ENCODE data around the gene NHLH1. TPM values are rescaled to one million over a fixed set of nuclear protein-coding genes. Genes with fewer than 3 reads are reported as not detected.

The NHLH1 gene
- total and polyA plus RNA-seq, 2 donors (not counting 1 experiment from before 2014, with no cell fraction given): 0.27 to 0.39 TPM

GRCh38 chr1:160357286-160358002 is 9.4 kb upstream of the NHLH1 start:
- intact Hi-C loops (cut with micrococcal nuclease): no loop called here
- Histone ChIP-seq H2AFZ (ENCODE audit: insufficient read depth, low read depth, low read length, poor library complexity, severe bottlenecking) (no peak overlapping the region), H3K27me3 (replicated peaks in 1 of 4; ENCODE audit: control extremely low read depth in 1 of 4, control insufficient read depth in 3 of 4, insufficient read depth in 4 of 4, low read length in 3 of 4) (no peaks in the 10 kb centered on the region), H3K9ac (ENCODE audit: low read length) (no peak overlapping the region), H3K27ac (ENCODE audit: low read length in 2 of 2) (no peak overlapping the region), H3K4me1 (ENCODE audit: control insufficient read depth in 2 of 2, insufficient read depth in 2 of 2, low read length in 2 of 2) (no peaks in the 10 kb centered on the region), H3K79me2 (ENCODE audit: control insufficient read depth, insufficient read depth, low read length) (no peaks in the 10 kb centered on the region), H3K36me3 (replicated peaks in 1 of 2; ENCODE audit: control extremely low read depth in 1 of 2, control insufficient read depth in 1 of 2, extremely low read depth in 1 of 2, insufficient read depth in 2 of 2, low read length in 1 of 2) (peaks cover 6 to 71% of the 10 kb centered on the region in 2 experiments), H4K20me1 (ENCODE audit: control insufficient read depth, insufficient read depth, low read length, poor library complexity, severe bottlenecking) (no peaks in the 10 kb centered on the region), H3K4me2 (replicated peaks; ENCODE audit: low read depth, low read length, poor library complexity, severe bottlenecking) (no peak overlapping the region), H3K4me3 (ENCODE audit: control extremely low read depth in 1 of 5, extremely low read depth in 1 of 5, insufficient read depth in 1 of 5, low read depth in 2 of 5, low read length in 4 of 5) (no peak overlapping the region), H3K9me3 (ENCODE audit: control extremely low read depth in 1 of 3, control insufficient read depth in 2 of 3, insufficient read depth in 1 of 3, low read length in 2 of 3) (no peaks in the 10 kb centered on the region)
- Mint-ChIP-seq H3K4me1 (no peaks in the 10 kb centered on the region), H3K27me3 (no peaks in the 10 kb centered on the region), H3K27ac (peak overlapping the region; percentile 7), H3K4me3 (no peak overlapping the region), H3K9me3 (ENCODE audit: insufficient read depth) (no peaks in the 10 kb centered on the region)
- CTCF ChIA-PET: interaction anchor here (0.9 to 2.3 kb wide), 3 partner anchors 10 to 19 kb away, joined by 3 to 15 read pairs (median 5); no protein-coding TSS in a partner anchor
- ATAC-seq (ENCODE audit: low read depth) (no peak), DNase-seq (no peak)
- POLR2A ChIA-PET: no interaction called here
- no peak for TF ChIP-seq EZH2 (IDR thresholded peaks at IDR 0.05; ENCODE audit: borderline replicate concordance, insufficient read depth, low read depth, low read length, poor library complexity, severe bottlenecking)
- TF ChIP-seq CTCF (IDR thresholded peaks at IDR 0.05): no peak
- WGBS (ENCODE audit: insufficient coverage): 100% methylated on average over 3 of the region's 7 CpGs

- CTCF ChIA-PET: interaction anchor here (0.6 to 2.3 kb wide), 4 partner anchors 16 to 268 kb away, joined by 3 to 15 read pairs (median 4); no protein-coding TSS in a partner anchor
- 98% methylated on average over 4 of the region's 4 CpGs for WGBS (ENCODE audit: insufficient coverage)
Measured at GRCh38 chr1:160358073-160358472, 8.8 kb upstream of the NHLH1 start.

More at GRCh38 chr1:160358073-160358472, 8.8 kb upstream of the NHLH1 start:
- ATAC-seq (ENCODE audit: low read depth) (no peak), DNase-seq (no peak)
- POLR2A ChIA-PET: no interaction called here
- H3K27me3 Mint-ChIP-seq: no peaks in the 10 kb centered on the region
- Histone ChIP-seq H4K20me1 (ENCODE audit: control insufficient read depth, insufficient read depth, low read length, poor library complexity, severe bottlenecking) (no peaks in the 10 kb centered on the region), H3K79me2 (ENCODE audit: control insufficient read depth, insufficient read depth, low read length) (no peaks in the 10 kb centered on the region), H3K4me1 (ENCODE audit: control insufficient read depth in 2 of 2, insufficient read depth in 2 of 2, low read length in 2 of 2) (no peaks in the 10 kb centered on the region), H3K27me3 (replicated peaks in 1 of 4; ENCODE audit: control extremely low read depth in 1 of 4, control insufficient read depth in 3 of 4, insufficient read depth in 4 of 4, low read length in 3 of 4) (no peaks in the 10 kb centered on the region), H3K9me3 (ENCODE audit: control extremely low read depth in 1 of 3, control insufficient read depth in 2 of 3, insufficient read depth in 1 of 3, low read length in 2 of 3) (no peaks in the 10 kb centered on the region), H3K36me3 (replicated peaks in 1 of 2; ENCODE audit: control extremely low read depth in 1 of 2, control insufficient read depth in 1 of 2, extremely low read depth in 1 of 2, insufficient read depth in 2 of 2, low read length in 1 of 2) (peaks cover 6 to 65% of the 10 kb centered on the region in 2 experiments), H3K4me2 (replicated peaks; ENCODE audit: low read depth, low read length, poor library complexity, severe bottlenecking) (no peak overlapping the region), H3K27ac (ENCODE audit: low read length in 2 of 2) (no peak overlapping the region), H3K9ac (ENCODE audit: low read length) (no peak overlapping the region), H3K4me3 (ENCODE audit: control extremely low read depth in 1 of 5, extremely low read depth in 1 of 5, insufficient read depth in 1 of 5, low read depth in 2 of 5, low read length in 4 of 5) (no peak overlapping the region), H2AFZ (ENCODE audit: insufficient read depth, low read depth, low read length, poor library complexity, severe bottlenecking) (no peak overlapping the region)
- no peaks in the 10 kb centered on the region for H3K4me1 Mint-ChIP-seq
- no peak for TF ChIP-seq CTCF (IDR thresholded peaks at IDR 0.05)
- intact Hi-C loops (cut with micrococcal nuclease): no loop called here
- H3K27ac Mint-ChIP-seq: no peak overlapping the region
- H3K9me3 Mint-ChIP-seq (ENCODE audit: insufficient read depth): no peaks in the 10 kb centered on the region
- H3K4me3 Mint-ChIP-seq: no peak overlapping the region

Data from B cell (primary cell).